Caco-2 (cell line): ENCODE measurements around the gene PAX7. TPM values are rescaled to one million over a fixed set of nuclear protein-coding genes. Genes with fewer than 3 reads are reported as not detected.
"Not testable (repeated sequence)": the region's sequence is repeated elsewhere in the genome, so short reads cannot be mapped to it uniquely, and the experiment has no call there.

ENCODE experiments used
- BruUV-seq: library from RNA; stranded (reverse); fragments of 400-500 nt; replicated peaks from 2 replicates; lab custom pipeline; 2021; lab: Mats Ljungman, UMichigan
- CTCF ChIA-PET: fragments of 300-600 bp; sonication (Branson Sonifier 250); formaldehyde crosslinking; loops from one replicate; lab custom pipeline; 2022; ENCODE audit warnings: antibody characterized with exemption; lab: Charles Lee
- POLR2A ChIA-PET: fragments of 300-600 bp; sonication (Branson Sonifier 250); formaldehyde crosslinking; loops from one replicate; lab custom pipeline; 2022; ENCODE audit warnings: antibody characterized with exemption; lab: Charles Lee
- DNase-seq, 2 experiments: peaks; one replicate each; pipeline versions ENCODE4 v3.0.0 to v3.0.0-alpha.2; 2020 to 2022
- H3K27me3 ChIP-seq: replicated peaks from 2 replicates; pipeline ENCODE4 v1.6.0; 2011; ENCODE audit warnings: low read length; ENCODE audit not compliant: control insufficient read depth, insufficient read depth
- H3K36me3 ChIP-seq: 2 replicates; pipeline ENCODE4 v1.5.1; 2011; ENCODE audit warnings: low read length; ENCODE audit not compliant: control insufficient read depth, insufficient read depth
- H3K4me1 ChIP-seq: fragments of 250-450 bp; sonication (Bioruptor Pico); 2 replicates; pipeline ENCODE4 v1.5.1; 2020; ENCODE audit warnings: mild to moderate bottlenecking
- H3K4me3 ChIP-seq: 2 replicates; pipeline ENCODE4 v1.5.1; 2011; ENCODE audit warnings: low read depth, mild to moderate bottlenecking, control low read depth, low read length
- H3K9me3 ChIP-seq: fragments of 250-450 bp; sonication (Bioruptor Pico); 2 replicates; pipeline ENCODE4 v1.5.1; 2020; ENCODE audit warnings: mild to moderate bottlenecking, moderate library complexity
- H3K27ac Mint-ChIP-seq: one replicate; pipeline ENCODE4 v1.8.0; 2022; ENCODE audit warnings: mixed read lengths; ENCODE audit not compliant: unreplicated experiment
- H3K27me3 Mint-ChIP-seq: one replicate; pipeline ENCODE4 v1.8.0; 2022; ENCODE audit warnings: mixed read lengths; ENCODE audit not compliant: insufficient read depth, unreplicated experiment
- H3K36me3 Mint-ChIP-seq: one replicate; pipeline ENCODE4 v1.8.0; 2022; ENCODE audit warnings: mild to moderate bottlenecking, mixed read lengths; ENCODE audit not compliant: insufficient read depth, unreplicated experiment
- H3K4me1 Mint-ChIP-seq: one replicate; pipeline ENCODE4 v1.8.0; 2022; ENCODE audit warnings: low read depth, mixed read lengths; ENCODE audit not compliant: unreplicated experiment
- H3K4me3 Mint-ChIP-seq: one replicate; pipeline ENCODE4 v1.8.0; 2022; ENCODE audit warnings: mild to moderate bottlenecking, moderate library complexity, mixed read lengths; ENCODE audit not compliant: unreplicated experiment
- H3K9me3 Mint-ChIP-seq: one replicate; pipeline ENCODE4 v1.8.0; 2022; ENCODE audit warnings: mixed read lengths; ENCODE audit not compliant: unreplicated experiment
- CTCF ChIP-seq, 2 experiments: fragments of 200-600 bp in 1 of 2; IDR thresholded peaks; 1 replicate in 1 of 2; 2 replicates in 1 of 2; pipeline versions ENCODE4 v1.5.1 to v1.8.0; 2011 to 2022; ENCODE audit warnings: antibody characterized with exemption in 1 of 2, control low read depth in 1 of 2, inconsistent platforms in 1 of 2, low read depth in 1 of 2, low read length in 1 of 2, mild to moderate bottlenecking in 1 of 2, moderate library complexity in 1 of 2; ENCODE audit not compliant: insufficient read depth in 1 of 2, severe bottlenecking in 1 of 2, unreplicated experiment in 1 of 2
- intact Hi-C: fragments of 100-400 bp; cut with micrococcal nuclease; formaldehyde crosslinking; loops from one replicate; pipeline ENCODE4 v1.10.0; 2022; ENCODE audit not compliant: unreplicated experiment
- total RNA-seq: library from RNA; stranded (reverse); gene quantifications from 2 replicates; pipeline ENCODE4 v1.2.3, GENCODE V29; 2022

Gene PAX7
- total RNA-seq, 1 experiment from 2014 or later: 0.18 TPM

DNA sequence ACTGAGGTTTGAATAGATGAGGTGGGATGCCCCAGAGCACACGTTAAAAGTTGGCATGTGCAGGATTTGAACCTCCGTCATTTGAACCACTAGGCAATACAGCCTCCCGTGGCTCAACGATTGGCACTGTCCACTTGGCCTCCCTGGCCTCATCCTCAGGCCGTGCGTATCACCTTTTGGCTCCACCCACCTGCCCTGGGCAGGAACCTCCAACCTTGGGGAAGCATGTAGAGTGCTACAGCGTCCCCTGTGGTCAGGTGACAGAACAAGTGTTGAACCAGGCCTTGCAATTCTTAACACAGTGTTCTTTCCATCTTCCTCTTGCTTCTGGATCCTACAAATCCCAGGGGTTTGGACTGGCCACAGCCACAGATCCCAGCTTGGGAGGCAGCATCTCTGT is 112.6 kb downstream of the PAX7 start:
- Histone ChIP-seq H3K27me3 (no peaks in the 10 kb centered on the region), H3K4me1 (no peaks in the 10 kb centered on the region), H3K9me3 (no peaks in the 10 kb centered on the region), H3K36me3 (no peaks in the 10 kb centered on the region), H3K4me3 (no peak overlapping the region)
- Mint-ChIP-seq H3K36me3 (no peaks in the 10 kb centered on the region), H3K9me3 (peaks cover 10% of the 10 kb centered on the region), H3K4me3 (no peak overlapping the region), H3K27ac (no peak overlapping the region), H3K4me1 (no peaks in the 10 kb centered on the region), H3K27me3 (peaks cover 15% of the 10 kb centered on the region)
- intact Hi-C loops: no loop called here
- ChIA-PET CTCF (interaction anchor here (0.6 kb wide), 3 partner anchors 23 to 162 kb away, joined by 3 read pairs; no protein-coding TSS in a partner anchor), POLR2A (no interaction called here)
- no peak for TF ChIP-seq CTCF (IDR thresholded peaks at IDR 0.05; ENCODE audit: insufficient read depth in 1 of 2, low read depth in 1 of 2, low read length in 1 of 2, severe bottlenecking in 1 of 2, unreplicated experiment in 1 of 2)
- BruUV-seq: no TSS peak
- DNase-seq: no peak

- intact Hi-C loops, POLR2A ChIA-PET: not testable (repeated sequence)
Measured at GRCh38 chr1:18744381-18744780, 113.7 kb downstream of the PAX7 start.

DNA sequence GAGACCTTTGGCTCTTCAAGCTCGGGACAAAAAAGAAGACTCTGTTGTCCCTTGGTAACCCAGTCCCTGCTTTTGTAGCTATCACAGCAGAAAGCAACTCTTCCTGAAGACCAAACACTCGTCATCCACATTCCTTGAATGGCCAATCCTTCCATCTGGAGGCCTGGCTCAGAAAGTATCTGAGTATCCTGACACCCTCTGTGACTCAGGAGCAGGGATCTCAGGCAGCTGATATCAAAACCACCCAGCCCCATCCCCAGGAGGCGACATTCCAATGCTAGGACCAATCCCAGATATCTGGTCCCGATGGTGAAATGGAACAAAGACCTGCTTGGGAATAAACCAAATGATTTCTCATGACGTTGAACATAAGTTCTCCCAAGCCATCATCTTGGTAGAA is 116.3 kb downstream of the PAX7 start:
- H3K36me3 Mint-ChIP-seq: no peaks in the 10 kb centered on the region
- Histone ChIP-seq H3K27me3 (no peaks in the 10 kb centered on the region; the same call in 1 of the 2 replicates), H3K4me3 (no peak overlapping the region), H3K9me3 (no peaks in the 10 kb centered on the region), H3K36me3 (no peaks in the 10 kb centered on the region), H3K4me1 (no peaks in the 10 kb centered on the region)
- BruUV-seq: no TSS peak
- H3K27ac Mint-ChIP-seq: no peak overlapping the region
- peaks cover 12% of the 10 kb centered on the region for H3K27me3 Mint-ChIP-seq
- TF ChIP-seq CTCF (IDR thresholded peaks at IDR 0.05; ENCODE audit: insufficient read depth in 1 of 2, low read depth in 1 of 2, low read length in 1 of 2, severe bottlenecking in 1 of 2, unreplicated experiment in 1 of 2): no peak
- POLR2A ChIA-PET: no interaction called here
- intact Hi-C loops: no loop called here
- CTCF ChIA-PET: no interaction called here
- H3K9me3 Mint-ChIP-seq: peaks cover 10% of the 10 kb centered on the region
- no peaks in the 10 kb centered on the region for H3K4me1 Mint-ChIP-seq
- DNase-seq: no peak
- H3K4me3 Mint-ChIP-seq: no peak overlapping the region

More at GRCh38 chr1:18744381-18744780, 113.7 kb downstream of the PAX7 start:
- CTCF ChIA-PET: interaction anchor here (0.6 kb wide), 1 partner anchor 149 kb away, joined by 4 read pairs; no protein-coding TSS in a partner anchor
- H3K4me3 Mint-ChIP-seq, DNase-seq, H3K27ac Mint-ChIP-seq, H3K4me1 Mint-ChIP-seq, H3K27me3 ChIP-seq, H3K36me3 ChIP-seq, H3K4me1 ChIP-seq, H3K36me3 Mint-ChIP-seq, H3K4me3 ChIP-seq, BruUV-seq, H3K9me3 ChIP-seq, H3K9me3 Mint-ChIP-seq: not testable (repeated sequence)
- H3K27me3 Mint-ChIP-seq: peaks cover 15% of the 10 kb centered on the region
